GM12878 (cell line): ENCODE results near the gene GH1. TPM values are rescaled to one million over a fixed set of nuclear protein-coding genes. Genes with fewer than 3 reads are reported as not detected.

Source experiments
- ATAC-seq: fragments of 200-7000 bp; cut with Tn5 transposase; 3 replicates; pipeline ENCODE4 v1.9.1; 2020; ENCODE audit warnings: mild to moderate bottlenecking, moderate library complexity
- BruUV-seq: library from RNA; stranded (reverse); fragments of 400-500 nt; replicated peaks from 2 replicates; lab custom pipeline; 2021; lab: Mats Ljungman, UMichigan
- CTCF ChIA-PET: fragments of 300-600 bp; sonication (Branson Sonifier 250); formaldehyde crosslinking; extraction: SDS; loops from one replicate; lab custom pipeline; 2021; ENCODE audit warnings: inconsistent platforms; lab: Yijun Ruan, JAX
- POLR2A ChIA-PET: fragments of 350-600 bp; formaldehyde crosslinking; extraction: SDS; loops from one replicate; lab custom pipeline; 2021; ENCODE audit warnings: inconsistent platforms; lab: Charles Lee
- RAD21 ChIA-PET: fragments of 300-600 bp; sonication (Branson Sonifier 250); formaldehyde crosslinking; loops from one replicate; lab custom pipeline; 2023; ENCODE audit warnings: antibody characterized with exemption; ENCODE audit not compliant: unreplicated experiment; lab: Charles Lee
- SMC1A ChIA-PET: fragments of 300-600 bp; sonication (Branson Sonifier 250); formaldehyde crosslinking; loops from one replicate; lab custom pipeline; 2023; ENCODE audit not compliant: unreplicated experiment, uncharacterized antibody; lab: Charles Lee
- DNase-seq: peaks from one replicate; pipeline ENCODE4 v3.0.0-alpha.2; 2011; ENCODE audit warnings: low read depth, low spot score
- FAIRE-seq: peaks from 3 replicates; lab custom pipeline; 2011; peaks lifted over from hg19 to GRCh38; lab: Jason Lieb, UNC
- H2AFZ ChIP-seq: 2 replicates; pipeline ENCODE4 v1.6.0; 2011; ENCODE audit warnings: low read depth, low read length, control low read depth; ENCODE audit not compliant: control insufficient read depth
- H3K27ac ChIP-seq: 2 replicates; pipeline ENCODE4 v1.5.1; 2011; ENCODE audit warnings: control low read depth; ENCODE audit not compliant: control insufficient read depth, insufficient read depth
- H3K27me3 ChIP-seq, 2 experiments: replicated peaks in 1 of 2; 2 replicates each; pipeline versions ENCODE4 v1.6.0 to v1.6.1; 2011; ENCODE audit warnings: low read length in 1 of 2; ENCODE audit not compliant: control insufficient read depth in 2 of 2, insufficient read depth in 2 of 2
- H3K36me3 ChIP-seq, 2 experiments: 2 replicates each; pipeline ENCODE4 v1.5.1; 2011; ENCODE audit warnings: low read length in 1 of 2; ENCODE audit not compliant: control insufficient read depth in 2 of 2, insufficient read depth in 2 of 2
- H3K4me1 ChIP-seq: 2 replicates; pipeline ENCODE4 v1.6.1; 2011; ENCODE audit warnings: mild to moderate bottlenecking, low read length, moderate library complexity, mixed read lengths; ENCODE audit not compliant: control insufficient read depth, insufficient read depth
- H3K4me2 ChIP-seq: 2 replicates; pipeline ENCODE4 v1.6.0; 2011; ENCODE audit warnings: control low read depth; ENCODE audit not compliant: control insufficient read depth, insufficient read depth
- H3K4me3 ChIP-seq: fragments of 200-600 bp; sonication (generic); 2 replicates; pipeline ENCODE4 v1.5.1; 2016
- H3K79me2 ChIP-seq: 2 replicates; pipeline ENCODE4 v1.6.0; 2011; ENCODE audit warnings: low read length; ENCODE audit not compliant: control insufficient read depth, insufficient read depth
- H3K9ac ChIP-seq: 2 replicates; pipeline ENCODE4 v1.8.0; 2011; ENCODE audit warnings: low read length, control low read depth, mixed read lengths; ENCODE audit not compliant: control insufficient read depth, insufficient read depth
- H3K9me3 ChIP-seq: replicated peaks from 3 replicates; pipeline ENCODE4 v1.5.1; 2011; ENCODE audit warnings: mild to moderate bottlenecking, low read length; ENCODE audit not compliant: control insufficient read depth, insufficient read depth
- H4K20me1 ChIP-seq: 2 replicates; pipeline ENCODE4 v1.6.0; 2011; ENCODE audit not compliant: control insufficient read depth, insufficient read depth
- BCLAF1 ChIP-seq: fragments of 450-650 bp; IDR thresholded peaks from 2 replicates; pipeline ENCODE4 v1.6.1; 2017; ENCODE audit warnings: antibody characterized with exemption, mild to moderate bottlenecking, moderate library complexity
- EP300 ChIP-seq, 2 experiments: fragments of 150-350 bp in 1 of 2; IDR thresholded peaks; 2 replicates each; pipeline ENCODE4 v1.6.1; 2011 to 2012; ENCODE audit warnings: low read depth in 2 of 2, low read length in 2 of 2, borderline replicate concordance in 1 of 2, improper control_type of control experiment in 1 of 2, inconsistent platforms in 1 of 2; ENCODE audit not compliant: control insufficient read depth in 1 of 2
- MLLT1 ChIP-seq: fragments of 450-650 bp; IDR thresholded peaks from 2 replicates; pipeline ENCODE4 v1.6.1; 2016; ENCODE audit warnings: mild to moderate bottlenecking
- RELA ChIP-seq: fragments of 450-650 bp; IDR thresholded peaks from 2 replicates; pipeline ENCODE4 v1.8.0; 2014; ENCODE audit warnings: borderline replicate concordance; ENCODE audit not compliant: partially characterized antibody
- SUPT20H ChIP-seq: IDR thresholded peaks from 2 replicates; pipeline ENCODE4 v1.6.1; 2011; ENCODE audit warnings: low read depth, mild to moderate bottlenecking, low read length, moderate library complexity, borderline replicate concordance; ENCODE audit not compliant: control insufficient read depth
- ZNF384 ChIP-seq: IDR thresholded peaks from 2 replicates; pipeline ENCODE4 v1.6.1; 2012; ENCODE audit warnings: low read depth, mild to moderate bottlenecking, low read length, improper control_type of control experiment, borderline replicate concordance
- ZNF622 ChIP-seq: fragments of 450-650 bp; IDR thresholded peaks from 2 replicates; pipeline ENCODE4 v1.6.1; 2017; ENCODE audit warnings: mild to moderate bottlenecking, inconsistent platforms
- WGBS: methylation state at CpG from one replicate; pipeline ENCODE4 v1.1.6; 2016; ENCODE audit warnings: low lambda C conversion rate; ENCODE audit not compliant: insufficient replicate concordance, insufficient coverage; ENCODE audit errors: missing lambda C conversion rate; 5-methylcytosine and 5-hydroxymethylcytosine counted together
- in situ Hi-C: fragments of 300-500 bp; cut with MboI; formaldehyde crosslinking; loops from 9 replicates; pipeline ENCODE4 v1.14.3; 2018; ENCODE audit warnings: mixed read lengths
- intact Hi-C: fragments of 100-400 bp; cut with micrococcal nuclease; formaldehyde crosslinking; loops from one replicate; pipeline ENCODE4 v1.14.2; 2022; ENCODE audit not compliant: unreplicated experiment
- polyA plus RNA-seq, 11 experiments: library from polyadenylated mRNA; depleted of rRNA in 4 of 11; unstranded in 6 of 11; stranded (reverse) in 5 of 11; fragments of >200 nt; fragmentation: Nextera tagmentation in 4 of 11; fragmentation: Illumina TruSeq in 1 of 11; extraction: Ambion mirVana in 4 of 11; extraction: Trizol in 1 of 11; gene quantifications; 1 replicate in 1 of 11; 2 replicates in 10 of 11; pipeline versions ENCODE4 v1.2.1 to v1.2.3, GENCODE V29; 2011 to 2016; ENCODE audit warnings: inconsistent platforms in 2 of 11, missing spikeins in 2 of 11, low read depth in 1 of 11
- total RNA-seq, 4 experiments: library from RNA; depleted of rRNA in 3 of 4; stranded (reverse); fragments of >200 nt in 3 of 4; fragmentation: Illumina TruSeq in 1 of 4; extraction: Trizol in 1 of 4; gene quantifications; 2 replicates each; pipeline versions ENCODE4 v1.2.1 to v1.2.3, GENCODE V29; 2013 to 2021
- TF ChIP-seq, protein P1 (sequence below): fragments of 450-650 bp; formaldehyde crosslinking; IDR thresholded peaks from 2 replicates; pipeline ENCODE4 v1.4.0; 2022; ENCODE audit warnings: mild to moderate bottlenecking, moderate library complexity

GH1 gene
- total and polyA plus RNA-seq, 10 of the 15 experiments (the other 5 are each of a cell fraction or from before 2014, with no cell fraction given): 0.13 to 0.42 TPM; not detected in 8

DNA sequence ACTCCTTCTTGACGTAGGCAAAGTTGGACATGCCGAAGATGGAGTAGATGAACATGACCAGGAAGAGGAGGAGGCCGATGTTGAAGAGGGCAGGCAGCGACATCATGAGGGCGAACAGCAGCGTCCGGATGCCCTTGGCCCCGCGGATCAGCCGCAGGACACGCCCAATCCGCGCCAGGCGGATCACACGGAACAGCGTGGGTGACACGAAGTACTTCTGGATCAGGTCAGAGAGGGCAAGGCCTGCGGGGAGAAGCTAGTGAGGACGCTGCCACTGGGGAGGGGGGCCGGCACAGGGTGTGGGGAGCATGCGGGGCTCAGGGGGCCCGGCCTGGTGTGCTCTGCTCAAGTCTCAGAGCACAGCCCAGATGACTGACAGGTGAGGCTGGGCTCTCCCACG is 23.1 kb upstream of the GH1 start:
- intact Hi-C loops (no loop called here), in situ Hi-C loops (no loop called here)
- ChIA-PET RAD21 (no interaction called here), SMC1A (no interaction called here), CTCF (interaction anchor here (0.7 to 1.5 kb wide), 2 partner anchors 9 kb away, joined by 3 to 5 read pairs; partner anchors contain the start of gene CD79B), POLR2A (interaction anchor here (1.8 kb wide), 1 partner anchor 8 kb away, joined by 4 read pairs; no protein-coding TSS in a partner anchor)
- Histone ChIP-seq H4K20me1 (no peaks in the 10 kb centered on the region), H3K36me3 (no peaks in the 10 kb centered on the region), H3K27me3 (no peaks in the 10 kb centered on the region), H2AFZ (no peak overlapping the region), H3K9me3 (no peaks in the 10 kb centered on the region; the same call in 2 of the 3 replicates), H3K4me3 (no peak overlapping the region), H3K79me2 (no peaks in the 10 kb centered on the region), H3K4me1 (peaks cover 14% of the 10 kb centered on the region), H3K9ac (no peak overlapping the region), H3K4me2 (no peak overlapping the region), H3K27ac (no peak overlapping the region)
- FAIRE-seq: no peak
- no TSS peak for BruUV-seq
- TF ChIP-seq BCLAF1 (no peak), ZNF384 (no peak), SUPT20H (no peak), EP300 (IDR thresholded peaks at IDR 0.05; ENCODE audit: borderline replicate concordance in 1 of 2, control insufficient read depth in 1 of 2, low read depth in 2 of 2, low read length in 2 of 2) (no peak), MLLT1 (no peak), ZNF622 (no peak), RELA (no peak)
- TF ChIP-seq, protein P1, sequence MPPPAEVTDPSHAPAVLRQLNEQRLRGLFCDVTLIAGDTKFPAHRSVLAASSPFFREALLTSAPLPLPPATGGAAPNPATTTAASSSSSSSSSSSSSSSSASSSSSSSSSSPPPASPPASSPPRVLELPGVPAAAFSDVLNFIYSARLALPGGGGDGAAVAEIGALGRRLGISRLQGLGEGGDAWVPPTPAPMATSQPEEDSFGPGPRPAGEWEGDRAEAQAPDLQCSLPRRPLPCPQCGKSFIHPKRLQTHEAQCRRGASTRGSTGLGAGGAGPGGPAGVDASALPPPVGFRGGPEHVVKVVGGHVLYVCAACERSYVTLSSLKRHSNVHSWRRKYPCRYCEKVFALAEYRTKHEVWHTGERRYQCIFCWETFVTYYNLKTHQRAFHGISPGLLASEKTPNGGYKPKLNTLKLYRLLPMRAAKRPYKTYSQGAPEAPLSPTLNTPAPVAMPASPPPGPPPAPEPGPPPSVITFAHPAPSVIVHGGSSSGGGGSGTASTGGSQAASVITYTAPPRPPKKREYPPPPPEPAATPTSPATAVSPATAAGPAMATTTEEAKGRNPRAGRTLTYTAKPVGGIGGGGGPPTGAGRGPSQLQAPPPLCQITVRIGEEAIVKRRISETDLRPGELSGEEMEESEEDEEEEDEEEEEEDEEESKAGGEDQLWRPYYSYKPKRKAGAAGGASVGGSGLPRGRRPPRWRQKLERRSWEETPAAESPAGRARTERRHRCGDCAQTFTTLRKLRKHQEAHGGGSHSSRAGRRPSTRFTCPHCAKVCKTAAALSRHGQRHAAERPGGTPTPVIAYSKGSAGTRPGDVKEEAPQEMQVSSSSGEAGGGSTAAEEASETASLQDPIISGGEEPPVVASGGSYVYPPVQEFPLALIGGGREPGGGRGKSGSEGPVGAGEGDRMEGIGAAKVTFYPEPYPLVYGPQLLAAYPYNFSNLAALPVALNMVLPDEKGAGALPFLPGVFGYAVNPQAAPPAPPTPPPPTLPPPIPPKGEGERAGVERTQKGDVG (CRISPR knock-in tag): no peak
- ATAC-seq: no peak
- 73% methylated on average over 23 of the region's 23 CpGs for WGBS
- no peak for DNase-seq
